Measurements from ENCODE around the gene ZNF385D. TPM values are rescaled to one million over a fixed set of nuclear protein-coding genes. Genes with fewer than 3 reads are reported as not detected.
"Not testable (repeated sequence)": the region's sequence is repeated elsewhere in the genome, so short reads cannot be mapped to it uniquely, and the experiment has no call there.

ZNF385D gene
- polyA plus RNA-seq, 4 donors = under 0.01 to 0.87 (median 0.58) TPM; not detected in 1

DNA sequence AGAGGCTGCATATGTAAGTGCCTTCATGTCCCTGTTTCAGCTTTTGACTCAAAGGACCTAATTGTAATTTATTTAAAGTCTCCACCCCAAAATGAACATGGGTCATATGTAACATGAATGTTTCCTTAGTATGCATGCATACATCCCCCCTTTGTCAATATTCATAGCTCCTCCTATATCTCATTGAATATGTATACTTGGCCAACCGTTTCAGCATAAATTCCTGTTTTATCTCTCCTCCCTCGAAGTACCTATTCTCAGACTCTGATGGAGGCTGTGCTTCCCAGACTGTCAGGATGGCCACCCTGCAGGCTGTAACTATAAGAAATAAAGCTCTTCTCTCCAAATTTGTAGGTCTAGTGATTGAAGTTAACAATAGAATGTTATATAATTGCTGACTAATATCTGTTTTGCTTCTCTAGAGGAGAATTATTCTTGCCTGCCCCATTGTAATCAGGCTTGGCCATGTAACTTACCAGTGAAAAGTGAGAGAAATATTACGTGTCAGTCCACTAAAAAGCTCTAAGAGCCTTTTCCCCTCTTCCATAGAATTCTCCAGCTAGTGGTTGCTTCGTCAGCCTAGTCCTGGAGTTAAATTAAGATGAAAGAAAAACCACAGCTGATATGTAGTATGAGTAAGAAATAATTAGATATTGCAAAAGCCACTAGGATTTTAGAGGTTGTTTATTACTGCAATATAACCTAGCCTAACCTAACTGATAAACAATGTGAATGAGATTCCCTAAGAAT lies 245.1 kb downstream of the ZNF385D start:
- no peaks in the 10 kb centered on the region for H3K36me3 ChIP-seq (ENCODE audit: control insufficient read depth in 3 of 3, insufficient read depth in 2 of 3, low read depth in 1 of 3, low read length in 3 of 3)
- no peaks in the 10 kb centered on the region for H3K4me1 ChIP-seq (ENCODE audit: control insufficient read depth in 3 of 3, insufficient read depth in 2 of 3, low read depth in 1 of 3, low read length in 2 of 3)
- H3K27me3 ChIP-seq (ENCODE audit: control insufficient read depth in 3 of 3, insufficient read depth in 3 of 3, low read length in 3 of 3) = no peaks in the 10 kb centered on the region
- DNase-seq (no peak), FAIRE-seq (no peak)
- no peak overlapping the region for H3K27ac ChIP-seq (ENCODE audit: low read depth in 1 of 3, low read length in 2 of 3)
- H3K4me3 ChIP-seq (ENCODE audit: low read depth in 1 of 3, low read length in 3 of 3) = no peak overlapping the region
- 33 to 48% (median 40%) methylated on average over 4 of the region's 4 CpGs for WGBS, 3 donors
- no peaks in the 10 kb centered on the region for H3K9me3 ChIP-seq (ENCODE audit: control insufficient read depth in 2 of 2, insufficient read depth in 1 of 2, low read depth in 1 of 2, low read length in 1 of 2)

DNA sequence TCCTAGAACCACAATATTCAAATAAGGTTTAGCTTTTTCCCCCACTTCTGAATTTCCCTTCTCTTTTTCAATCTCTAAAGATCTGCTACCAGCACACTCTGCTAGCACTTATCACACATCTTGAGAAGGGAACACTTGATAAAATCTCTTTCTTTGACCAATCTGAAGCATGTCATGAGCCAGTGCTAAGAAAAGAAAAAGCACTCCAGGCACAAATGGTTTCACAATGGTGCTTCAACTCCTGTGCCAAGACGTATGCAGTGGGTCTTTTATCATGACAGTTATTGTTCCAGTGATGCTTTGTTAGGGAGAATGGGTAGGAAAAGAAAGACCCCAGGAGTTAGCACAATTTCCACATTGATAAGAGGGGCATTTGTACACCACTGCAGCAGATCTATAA lies 248.4 kb downstream of the ZNF385D start:
- Histone ChIP-seq H3K4me1 (ENCODE audit: control insufficient read depth in 3 of 3, insufficient read depth in 2 of 3, low read depth in 1 of 3, low read length in 2 of 3) (no peaks in the 10 kb centered on the region), H3K4me3 (ENCODE audit: low read depth in 1 of 3, low read length in 3 of 3) (no peak overlapping the region), H3K9me3 (ENCODE audit: control insufficient read depth in 2 of 2, insufficient read depth in 1 of 2, low read depth in 1 of 2, low read length in 1 of 2) (no peaks in the 10 kb centered on the region), H3K27me3 (ENCODE audit: control insufficient read depth in 3 of 3, insufficient read depth in 3 of 3, low read length in 3 of 3) (no peaks in the 10 kb centered on the region), H3K36me3 (ENCODE audit: control insufficient read depth in 3 of 3, insufficient read depth in 2 of 3, low read depth in 1 of 3, low read length in 3 of 3) (no peaks in the 10 kb centered on the region), H3K27ac (ENCODE audit: low read depth in 1 of 3, low read length in 2 of 3) (no peak overlapping the region)
- WGBS, 3 donors = 38 to 54% (median 46%) methylated on average over 1 of the region's 1 CpG
- DNase-seq (no peak), FAIRE-seq (no peak)

GRCh38 chr3:21500834-21501233 lies 250.2 kb downstream of the ZNF385D start:
- FAIRE-seq (no peak), DNase-seq (no peak)
- Histone ChIP-seq H3K4me1 (ENCODE audit: control insufficient read depth in 3 of 3, insufficient read depth in 2 of 3, low read depth in 1 of 3, low read length in 2 of 3) (no peaks in the 10 kb centered on the region), H3K4me3 (ENCODE audit: low read depth in 1 of 3, low read length in 3 of 3) (no peak overlapping the region), H3K27ac (ENCODE audit: low read depth in 1 of 3, low read length in 2 of 3) (no peak overlapping the region), H3K9me3 (ENCODE audit: control insufficient read depth in 2 of 2, insufficient read depth in 1 of 2, low read depth in 1 of 2, low read length in 1 of 2) (no peaks in the 10 kb centered on the region), H3K36me3 (ENCODE audit: control insufficient read depth in 3 of 3, insufficient read depth in 2 of 3, low read depth in 1 of 3, low read length in 3 of 3) (no peaks in the 10 kb centered on the region), H3K27me3 (ENCODE audit: control insufficient read depth in 3 of 3, insufficient read depth in 3 of 3, low read length in 3 of 3) (no peaks in the 10 kb centered on the region)
- WGBS, 3 donors = 75 to 77% (median 76%) methylated on average over 10 of the region's 10 CpGs

GRCh38 chr3:21490671-21491070 lies 260.3 kb downstream of the ZNF385D start:
- not testable (repeated sequence) for H3K27ac ChIP-seq (ENCODE audit: low read depth in 1 of 3, low read length in 2 of 3); H3K9me3 ChIP-seq (ENCODE audit: control insufficient read depth in 2 of 2, insufficient read depth in 1 of 2, low read depth in 1 of 2, low read length in 1 of 2); FAIRE-seq; H3K4me3 ChIP-seq (ENCODE audit: low read depth in 1 of 3, low read length in 3 of 3); H3K27me3 ChIP-seq (ENCODE audit: control insufficient read depth in 3 of 3, insufficient read depth in 3 of 3, low read length in 3 of 3); H3K4me1 ChIP-seq (ENCODE audit: control insufficient read depth in 3 of 3, insufficient read depth in 2 of 3, low read depth in 1 of 3, low read length in 2 of 3); H3K36me3 ChIP-seq (ENCODE audit: control insufficient read depth in 3 of 3, insufficient read depth in 2 of 3, low read depth in 1 of 3, low read length in 3 of 3); DNase-seq
- WGBS, 3 donors = no CpG with 5 or more reads among the region's 3 CpGs

DNA sequence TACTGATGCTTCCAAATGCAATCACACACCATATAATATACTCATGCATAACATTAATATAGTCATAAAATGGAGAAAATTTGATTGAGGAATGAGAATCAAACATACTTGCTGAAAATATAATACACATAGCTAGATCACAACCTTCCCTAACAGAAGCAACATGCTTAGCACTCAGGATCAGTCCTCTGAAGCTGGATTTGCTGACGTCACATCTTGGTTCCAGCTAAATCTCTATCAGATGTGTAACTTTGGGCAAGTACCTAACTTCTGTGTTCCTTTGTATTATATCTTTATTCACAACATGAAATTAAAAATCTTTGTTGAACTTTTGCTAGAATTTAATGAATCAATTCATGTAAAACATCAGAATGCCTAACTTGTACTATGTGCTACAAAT lies 263.5 kb downstream of the ZNF385D start:
- 68 to 74% (median 71%) methylated on average over 1 of the region's 1 CpG for WGBS, 3 donors
- Histone ChIP-seq H3K4me1 (ENCODE audit: control insufficient read depth in 3 of 3, insufficient read depth in 2 of 3, low read depth in 1 of 3, low read length in 2 of 3) (no peaks in the 10 kb centered on the region), H3K27me3 (ENCODE audit: control insufficient read depth in 3 of 3, insufficient read depth in 3 of 3, low read length in 3 of 3) (no peaks in the 10 kb centered on the region), H3K27ac (ENCODE audit: low read depth in 1 of 3, low read length in 2 of 3) (no peak overlapping the region), H3K36me3 (ENCODE audit: control insufficient read depth in 3 of 3, insufficient read depth in 2 of 3, low read depth in 1 of 3, low read length in 3 of 3) (no peaks in the 10 kb centered on the region), H3K4me3 (ENCODE audit: low read depth in 1 of 3, low read length in 3 of 3) (no peak overlapping the region), H3K9me3 (ENCODE audit: control insufficient read depth in 2 of 2, insufficient read depth in 1 of 2, low read depth in 1 of 2, low read length in 1 of 2) (no peaks in the 10 kb centered on the region)
- DNase-seq (no peak), FAIRE-seq (no peak)

DNA sequence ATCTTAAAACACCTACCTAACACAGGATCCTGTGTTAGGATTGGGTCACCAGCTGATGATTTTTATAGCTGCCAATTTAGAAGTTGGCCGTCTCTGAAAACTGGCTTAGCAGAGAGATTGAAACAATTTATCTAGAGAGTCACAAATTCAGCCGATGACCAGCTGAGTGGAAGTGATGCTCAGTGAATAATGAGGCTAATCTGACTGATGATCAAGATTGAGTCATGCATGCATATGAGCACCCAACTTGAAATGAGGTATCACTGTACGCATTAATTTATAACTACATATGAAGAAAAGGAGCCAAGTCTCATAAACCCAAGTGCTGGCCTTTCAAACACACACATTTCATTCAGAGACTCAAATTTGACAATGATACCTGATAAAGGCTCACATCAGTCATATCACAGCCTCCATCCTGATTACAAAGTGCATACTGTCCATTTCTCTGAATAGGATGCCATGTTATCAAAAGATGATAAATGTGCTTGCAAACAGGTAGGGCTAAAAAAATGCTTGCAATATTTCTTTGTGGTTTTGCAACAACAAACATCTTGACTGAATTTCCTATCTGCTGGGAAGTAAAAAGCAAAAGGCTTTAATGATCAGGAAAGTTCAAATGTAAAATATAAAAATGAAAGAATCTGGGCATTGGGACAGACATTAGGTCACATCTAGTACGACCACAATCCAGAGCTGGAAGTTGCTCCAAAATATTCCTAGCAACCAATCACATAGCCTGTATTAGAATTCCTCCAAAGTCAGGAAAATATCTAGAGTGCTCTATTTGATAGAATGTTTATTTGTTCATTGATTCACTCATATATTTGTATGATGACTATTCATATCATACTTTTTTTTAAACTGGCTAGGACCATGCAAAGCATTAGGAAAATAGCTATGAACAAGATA lies 264.7 kb downstream of the ZNF385D start:
- not testable (repeated sequence) for DNase-seq; H3K9me3 ChIP-seq (ENCODE audit: control insufficient read depth in 2 of 2, insufficient read depth in 1 of 2, low read depth in 1 of 2, low read length in 1 of 2); H3K36me3 ChIP-seq (ENCODE audit: control insufficient read depth in 3 of 3, insufficient read depth in 2 of 3, low read depth in 1 of 3, low read length in 3 of 3); H3K4me3 ChIP-seq (ENCODE audit: low read depth in 1 of 3, low read length in 3 of 3); H3K27ac ChIP-seq (ENCODE audit: low read depth in 1 of 3, low read length in 2 of 3); H3K4me1 ChIP-seq (ENCODE audit: control insufficient read depth in 3 of 3, insufficient read depth in 2 of 3, low read depth in 1 of 3, low read length in 2 of 3); H3K27me3 ChIP-seq (ENCODE audit: control insufficient read depth in 3 of 3, insufficient read depth in 3 of 3, low read length in 3 of 3); FAIRE-seq
- WGBS, 3 donors = 55 to 68% (median 59%) methylated on average over 1 of the region's 4 CpGs

DNA sequence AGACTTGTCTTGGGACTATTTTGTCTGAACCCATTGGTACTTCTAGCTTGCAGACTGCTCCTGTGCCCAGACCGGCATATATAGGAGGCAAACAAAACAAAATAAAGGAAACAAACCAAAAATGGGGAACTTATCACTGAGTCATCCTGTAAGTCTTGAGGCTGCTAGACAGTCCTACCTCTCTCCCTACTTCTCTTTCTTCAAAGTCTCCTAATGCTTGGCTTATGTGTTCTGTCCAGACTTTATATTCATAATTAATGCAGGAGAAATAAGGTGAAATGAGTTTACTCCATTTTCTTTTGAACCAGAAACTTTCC lies 266.2 kb downstream of the ZNF385D start:
- H3K36me3 ChIP-seq (ENCODE audit: control insufficient read depth in 3 of 3, insufficient read depth in 2 of 3, low read depth in 1 of 3, low read length in 3 of 3) = no peaks in the 10 kb centered on the region
- DNase-seq = no peak
- WGBS, 3 donors = 63 to 73% (median 63%) methylated on average over 1 of the region's 1 CpG
- H3K4me3 ChIP-seq (ENCODE audit: low read depth in 1 of 3, low read length in 3 of 3) = no peak overlapping the region
- H3K27me3 ChIP-seq (ENCODE audit: control insufficient read depth in 3 of 3, insufficient read depth in 3 of 3, low read length in 3 of 3) = no peaks in the 10 kb centered on the region
- H3K9me3 ChIP-seq (ENCODE audit: control insufficient read depth in 2 of 2, insufficient read depth in 1 of 2, low read depth in 1 of 2, low read length in 1 of 2) = no peaks in the 10 kb centered on the region
- no peaks in the 10 kb centered on the region for H3K4me1 ChIP-seq (ENCODE audit: control insufficient read depth in 3 of 3, insufficient read depth in 2 of 3, low read depth in 1 of 3, low read length in 2 of 3)
- no peak overlapping the region for H3K27ac ChIP-seq (ENCODE audit: low read depth in 1 of 3, low read length in 2 of 3)
- FAIRE-seq = no peak

DNA sequence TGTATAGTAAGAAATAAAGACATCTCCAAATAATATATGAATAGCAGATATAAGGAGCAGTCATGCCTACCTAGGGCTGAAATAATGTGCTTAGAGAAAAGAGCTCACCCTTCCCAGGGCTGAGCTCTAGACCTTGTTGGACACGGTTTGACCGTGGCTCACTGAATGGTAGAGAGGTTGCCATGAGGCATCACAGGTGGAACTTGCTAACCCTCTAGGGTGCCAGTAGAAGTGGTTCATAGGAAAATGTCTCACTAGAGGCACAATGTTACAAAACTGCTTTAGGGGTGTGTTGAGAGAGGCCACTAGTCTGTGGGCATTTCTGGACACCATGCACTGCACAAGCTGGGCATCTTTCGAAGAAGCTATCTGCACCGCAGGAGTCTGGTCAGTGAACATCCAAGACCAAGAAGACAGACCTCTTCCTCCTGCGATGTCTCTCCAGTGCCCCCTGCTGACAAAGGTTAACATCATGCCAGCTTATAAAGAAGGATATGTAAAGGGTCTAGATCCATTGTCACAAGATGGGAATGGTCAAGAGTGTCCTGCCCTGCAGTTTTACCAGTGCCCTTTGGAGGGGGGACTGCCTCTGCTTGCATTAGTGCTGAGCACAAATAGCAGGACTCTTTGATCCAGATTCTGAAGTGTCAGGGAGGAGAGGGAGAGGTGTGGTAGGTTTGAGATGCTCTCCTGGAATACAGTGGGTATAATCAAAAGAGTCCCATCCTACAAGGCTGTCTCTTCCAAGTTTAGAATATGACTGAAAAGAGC lies 266.8 kb downstream of the ZNF385D start:
- Histone ChIP-seq H3K4me3 (ENCODE audit: low read depth in 1 of 3, low read length in 3 of 3) (no peak overlapping the region), H3K9me3 (ENCODE audit: control insufficient read depth in 2 of 2, insufficient read depth in 1 of 2, low read depth in 1 of 2, low read length in 1 of 2) (no peaks in the 10 kb centered on the region), H3K27ac (ENCODE audit: low read depth in 1 of 3, low read length in 2 of 3) (no peak overlapping the region), H3K4me1 (ENCODE audit: control insufficient read depth in 3 of 3, insufficient read depth in 2 of 3, low read depth in 1 of 3, low read length in 2 of 3) (no peaks in the 10 kb centered on the region), H3K27me3 (ENCODE audit: control insufficient read depth in 3 of 3, insufficient read depth in 3 of 3, low read length in 3 of 3) (no peaks in the 10 kb centered on the region), H3K36me3 (ENCODE audit: control insufficient read depth in 3 of 3, insufficient read depth in 2 of 3, low read depth in 1 of 3, low read length in 3 of 3) (no peaks in the 10 kb centered on the region)
- DNase-seq (peak; percentile 31 to 53), FAIRE-seq (no peak)
- WGBS, 3 donors = 48 to 60% (median 50%) methylated on average over 5 of the region's 5 CpGs
